Kidney epithelial cell (primary cell): ENCODE results near the gene ADAMTS9. TPM values are rescaled to one million over a fixed set of nuclear protein-coding genes. Genes with fewer than 3 reads are reported as not detected.

ENCODE experiments used
- DNase-seq: peaks from one replicate; pipeline ENCODE4 v3.0.0-alpha.2; 2010; ENCODE audit warnings: low read depth
- H3K27me3 ChIP-seq: 2 replicates; pipeline ENCODE4 v1.6.0; 2011; ENCODE audit warnings: low read length; ENCODE audit not compliant: control insufficient read depth, insufficient read depth
- H3K36me3 ChIP-seq: 2 replicates; pipeline ENCODE4 v1.5.1; 2011; ENCODE audit warnings: low read length; ENCODE audit not compliant: control insufficient read depth, insufficient read depth
- H3K4me3 ChIP-seq: 2 replicates; pipeline ENCODE4 v1.5.1; 2011; ENCODE audit warnings: low read depth, mild to moderate bottlenecking, control low read depth, low read length
- total RNA-seq: library from RNA; depleted of rRNA; stranded (reverse); fragments of >200 nt; gene quantifications from 2 replicates; pipeline ENCODE4 v1.2.3, GENCODE V29; 2015
- TF ChIP-seq, protein P1 (sequence below): IDR thresholded peaks from 2 replicates; pipeline ENCODE4 v1.5.1; 2011; ENCODE audit warnings: mild to moderate bottlenecking, moderate library complexity, low read length, control low read depth, inconsistent platforms; ENCODE audit not compliant: insufficient read depth, poor library complexity, severe bottlenecking

Gene ADAMTS9
- total RNA-seq, 1 donor from 2014 or later = 211 TPM

DNA sequence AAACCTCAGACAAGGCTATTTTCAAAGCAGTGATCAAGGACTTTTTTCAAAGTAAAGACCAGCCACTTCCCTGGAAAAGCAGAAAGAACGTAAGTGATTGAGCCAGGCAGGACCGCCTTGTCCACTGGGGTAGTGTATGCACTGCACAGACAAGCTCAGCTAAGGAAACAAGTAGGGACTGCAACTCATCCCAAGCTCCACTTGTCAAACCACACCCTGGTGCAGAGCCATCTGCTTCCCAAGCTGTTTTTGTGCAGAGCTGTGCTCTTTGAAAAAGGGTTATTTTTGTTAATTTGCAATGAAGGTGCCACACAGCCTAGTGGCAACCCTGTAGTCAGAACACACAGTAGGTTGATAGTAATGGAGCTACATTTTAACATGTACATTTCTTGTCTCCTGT is 193.3 kb downstream of the ADAMTS9 start:
- DNase-seq = no peak
- TF ChIP-seq, protein P1, sequence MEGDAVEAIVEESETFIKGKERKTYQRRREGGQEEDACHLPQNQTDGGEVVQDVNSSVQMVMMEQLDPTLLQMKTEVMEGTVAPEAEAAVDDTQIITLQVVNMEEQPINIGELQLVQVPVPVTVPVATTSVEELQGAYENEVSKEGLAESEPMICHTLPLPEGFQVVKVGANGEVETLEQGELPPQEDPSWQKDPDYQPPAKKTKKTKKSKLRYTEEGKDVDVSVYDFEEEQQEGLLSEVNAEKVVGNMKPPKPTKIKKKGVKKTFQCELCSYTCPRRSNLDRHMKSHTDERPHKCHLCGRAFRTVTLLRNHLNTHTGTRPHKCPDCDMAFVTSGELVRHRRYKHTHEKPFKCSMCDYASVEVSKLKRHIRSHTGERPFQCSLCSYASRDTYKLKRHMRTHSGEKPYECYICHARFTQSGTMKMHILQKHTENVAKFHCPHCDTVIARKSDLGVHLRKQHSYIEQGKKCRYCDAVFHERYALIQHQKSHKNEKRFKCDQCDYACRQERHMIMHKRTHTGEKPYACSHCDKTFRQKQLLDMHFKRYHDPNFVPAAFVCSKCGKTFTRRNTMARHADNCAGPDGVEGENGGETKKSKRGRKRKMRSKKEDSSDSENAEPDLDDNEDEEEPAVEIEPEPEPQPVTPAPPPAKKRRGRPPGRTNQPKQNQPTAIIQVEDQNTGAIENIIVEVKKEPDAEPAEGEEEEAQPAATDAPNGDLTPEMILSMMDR = no peak
- Histone ChIP-seq H3K4me3 (no peak overlapping the region), H3K27me3 (peaks cover 2% of the 10 kb centered on the region), H3K36me3 (no peaks in the 10 kb centered on the region)

DNA sequence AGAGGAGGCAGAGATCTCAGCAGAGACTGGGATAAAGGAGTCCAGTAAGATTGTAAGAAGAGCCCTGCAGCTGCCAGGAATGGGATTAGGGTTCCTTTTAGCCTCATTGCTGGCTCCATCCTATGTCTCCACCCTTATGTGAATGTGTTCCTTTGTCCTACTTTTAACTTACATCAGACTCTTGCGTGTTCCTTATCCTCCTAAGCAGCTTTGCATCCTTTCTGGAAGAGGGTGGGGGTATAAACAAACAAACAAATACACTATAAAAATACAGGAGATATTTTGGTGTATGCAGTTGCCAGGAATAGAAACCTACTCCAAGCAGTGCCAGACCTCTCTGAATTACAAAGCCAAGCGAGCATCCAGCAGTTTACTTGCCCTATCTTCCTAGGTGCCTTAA is 194.7 kb downstream of the ADAMTS9 start:
- TF ChIP-seq, protein P1 = no peak
- peaks cover 2% of the 10 kb centered on the region for H3K27me3 ChIP-seq

DNA sequence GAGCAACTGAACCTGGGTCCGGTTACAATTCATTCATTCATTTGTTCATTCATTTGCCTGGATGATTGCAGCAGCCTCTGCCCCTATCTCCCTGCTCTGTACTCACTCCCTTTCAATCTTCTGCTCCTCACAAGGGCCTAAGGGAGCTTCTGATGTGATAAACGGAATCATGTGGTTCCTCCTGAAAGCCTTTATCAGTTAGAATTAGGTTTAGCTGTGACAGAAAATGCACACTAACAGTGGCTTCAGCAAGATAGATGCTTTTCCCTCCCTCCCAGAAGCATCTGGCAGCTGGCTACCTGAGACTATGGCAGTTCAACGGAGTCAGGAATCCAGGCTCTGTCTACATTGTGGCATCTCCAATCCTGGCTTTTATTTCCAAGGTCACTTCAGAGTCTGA is 196.0 kb downstream of the ADAMTS9 start:
- H3K4me3 ChIP-seq = no peak overlapping the region
- TF ChIP-seq, protein P1 = no peak
- H3K27me3 ChIP-seq = peaks cover 2% of the 10 kb centered on the region
- H3K36me3 ChIP-seq = no peaks in the 10 kb centered on the region
- DNase-seq = no peak

More for the DNA sequence above, 194.7 kb downstream of the ADAMTS9 start:
- Histone ChIP-seq H3K36me3 (no peaks in the 10 kb centered on the region), H3K4me3 (no peak overlapping the region)
- no peak for DNase-seq

GRCh38 chr3:64490180-64490724 is 197.5 kb downstream of the ADAMTS9 start:
- Histone ChIP-seq H3K36me3 (no peaks in the 10 kb centered on the region), H3K4me3 (no peak overlapping the region), H3K27me3 (peaks cover 2% of the 10 kb centered on the region)
- DNase-seq = no peak
- TF ChIP-seq, protein P1 = no peak

DNA sequence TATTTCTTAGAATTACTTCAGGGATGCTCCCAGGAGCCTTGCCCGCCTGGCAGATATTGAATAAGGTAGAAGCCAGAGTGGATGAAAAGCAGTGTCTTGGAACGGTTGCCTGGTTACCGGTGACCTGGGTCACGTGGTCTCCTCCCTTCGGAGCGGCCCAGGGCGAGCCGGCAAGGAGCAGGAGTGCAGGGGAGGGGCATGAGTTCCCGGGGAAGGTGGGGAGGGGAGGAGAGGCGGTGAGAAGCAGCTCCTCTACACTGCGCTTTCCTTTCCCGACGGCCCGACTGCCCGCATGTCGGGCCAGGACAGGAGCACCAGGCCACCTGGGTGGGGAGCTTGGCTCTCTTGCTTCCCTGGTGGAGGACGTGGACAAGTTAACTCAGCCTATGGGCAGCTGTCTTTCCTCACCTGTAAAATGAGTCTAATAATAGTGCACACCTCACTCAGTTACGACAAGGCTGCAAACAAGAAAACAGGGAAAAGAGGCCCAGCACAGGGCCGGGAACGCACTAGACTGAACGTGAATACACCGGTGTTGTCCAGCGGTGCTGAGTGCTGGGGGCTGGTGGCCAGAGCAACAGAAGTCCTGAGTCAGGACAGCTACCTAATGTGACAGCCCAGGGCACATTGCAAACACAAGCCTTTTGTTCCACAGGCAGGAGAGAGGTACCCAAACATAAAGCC is 198.3 kb downstream of the ADAMTS9 start:
- DNase-seq = peak; percentile 48
- Histone ChIP-seq H3K36me3 (no peaks in the 10 kb centered on the region), H3K4me3 (no peak overlapping the region), H3K27me3 (peaks cover 2% of the 10 kb centered on the region)
- TF ChIP-seq, protein P1 = peak; percentile 2

DNA sequence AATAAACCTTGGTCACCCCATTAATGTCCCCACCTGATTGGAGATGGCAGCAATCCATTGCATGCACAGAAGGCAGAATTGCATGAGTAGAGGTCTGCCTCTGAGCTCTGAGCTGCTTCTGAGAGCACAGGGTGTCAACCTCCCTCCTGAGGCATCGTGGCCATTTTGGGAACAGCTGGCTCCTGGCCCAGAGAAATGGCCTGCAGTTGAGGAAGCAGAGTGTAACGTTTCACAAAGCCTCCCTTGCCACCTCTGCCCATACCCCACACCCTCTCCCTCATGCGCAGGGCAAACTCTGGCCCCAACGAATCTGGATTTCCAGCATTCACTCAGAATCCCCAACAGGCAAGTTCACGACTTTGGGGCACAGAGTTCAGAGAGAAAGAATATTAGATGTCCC is 198.9 kb downstream of the ADAMTS9 start:
- Histone ChIP-seq H3K27me3 (peaks cover 2% of the 10 kb centered on the region), H3K4me3 (no peak overlapping the region), H3K36me3 (no peaks in the 10 kb centered on the region)
- TF ChIP-seq, protein P1 = no peak
- no peak for DNase-seq
